Measurements from ENCODE around the gene SLC6A3. TPM values are rescaled to one million over a fixed set of nuclear protein-coding genes. Genes with fewer than 3 reads are reported as not detected.
"Not testable (repeated sequence)": the region's sequence is repeated elsewhere in the genome, so short reads cannot be mapped to it uniquely, and the experiment has no call there.

The SLC6A3 gene
- total RNA-seq, 1 donor from 2014 or later, result 0.16 TPM

DNA sequence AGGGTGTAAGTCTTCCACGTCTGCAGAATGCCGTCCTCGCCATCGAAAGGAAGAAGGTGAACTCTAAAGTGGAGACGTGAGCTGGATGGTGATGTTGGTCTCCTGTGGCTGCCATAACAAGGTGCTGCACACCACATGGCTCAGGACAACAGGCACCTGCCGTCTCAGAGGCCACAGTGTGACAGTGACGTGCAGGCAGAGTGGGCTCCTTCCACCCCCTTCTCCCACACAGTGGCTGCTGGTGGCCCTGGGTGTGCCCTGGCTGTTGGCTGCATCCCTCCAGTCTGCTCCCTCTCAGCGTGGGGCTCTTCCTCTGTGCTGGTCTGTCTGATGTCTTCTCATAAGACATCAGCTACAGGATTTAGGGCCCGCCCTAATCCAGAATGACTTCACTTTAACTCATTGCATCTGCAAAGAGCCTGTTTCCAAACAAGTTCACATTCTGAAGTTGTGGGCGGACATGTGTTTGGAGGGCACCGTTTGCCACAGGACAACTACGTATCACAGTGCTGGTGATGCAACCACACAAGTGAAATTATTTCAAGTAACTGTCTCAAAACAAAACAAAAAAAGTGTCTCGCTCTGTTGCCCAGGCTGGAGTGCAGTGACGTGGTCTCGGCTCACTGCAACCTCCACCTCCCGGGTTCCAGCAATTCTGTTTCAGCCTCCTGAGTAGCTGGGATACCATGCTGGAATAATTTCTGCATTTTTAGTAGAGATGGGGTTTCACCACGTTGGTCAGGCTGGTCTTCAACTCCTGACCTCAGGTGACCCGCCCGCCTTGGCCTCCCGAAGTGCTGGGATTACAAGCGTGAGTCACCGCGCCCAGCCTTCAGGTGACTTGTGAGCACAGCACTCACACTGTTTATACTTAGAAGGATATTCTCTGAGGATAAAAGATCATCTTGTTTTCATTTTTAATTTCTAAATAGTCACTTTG lies 69.1 kb downstream of the SLC6A3 start:
- DNase-seq (ENCODE audit: low read depth), result peak; percentile 4

DNA sequence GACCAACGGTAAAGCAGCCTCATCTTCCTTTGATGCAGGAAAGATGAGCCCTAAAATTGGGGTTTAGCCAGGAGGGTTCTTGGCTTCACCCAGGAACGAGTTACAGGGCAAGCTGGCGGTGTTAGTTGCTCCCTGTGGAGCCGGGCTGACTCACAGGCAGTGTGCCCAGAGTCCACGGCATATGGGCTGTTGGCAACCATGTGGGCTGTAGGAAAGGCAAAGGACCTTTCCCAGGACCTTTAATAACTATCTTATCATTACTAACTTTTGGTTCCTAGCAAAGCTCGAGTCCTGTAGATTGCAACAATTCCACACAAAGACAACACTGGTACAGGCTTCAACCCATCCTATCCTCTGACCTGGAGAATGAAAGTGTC lies 70.6 kb downstream of the SLC6A3 start:
- DNase-seq (ENCODE audit: low read depth), result peak; percentile 54

DNA sequence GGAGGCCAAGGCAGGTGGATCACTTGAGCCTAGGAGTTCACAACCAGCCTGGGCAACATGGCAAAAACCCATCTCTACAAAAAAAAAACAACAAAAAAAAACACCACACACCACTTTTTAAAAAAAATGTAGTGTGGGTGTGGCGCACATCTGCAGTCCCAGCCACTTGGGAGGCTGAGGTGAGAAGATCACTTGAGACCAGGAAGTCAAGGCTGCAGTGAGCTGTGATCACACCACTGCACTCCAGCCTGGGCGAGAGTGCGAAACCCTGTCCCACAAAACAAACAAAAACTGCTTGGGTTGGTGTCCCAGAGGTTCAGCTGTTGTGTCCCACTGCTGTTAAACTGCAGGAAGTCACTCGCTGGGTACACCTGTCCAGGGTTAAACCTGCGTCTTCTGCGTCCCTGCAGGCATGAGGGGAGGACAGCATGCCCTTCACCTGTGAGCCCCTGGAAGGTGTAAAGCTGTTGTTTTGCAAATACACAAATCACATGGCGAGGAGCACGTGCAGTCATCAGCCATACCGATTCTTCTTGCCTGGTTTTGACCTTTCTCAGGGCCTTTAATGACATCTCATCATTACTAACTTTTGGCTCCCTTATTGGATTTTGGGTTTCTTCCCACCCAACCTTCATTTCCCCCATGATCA lies 71.1 kb downstream of the SLC6A3 start:
- DNase-seq (ENCODE audit: low read depth), result no peak

DNA sequence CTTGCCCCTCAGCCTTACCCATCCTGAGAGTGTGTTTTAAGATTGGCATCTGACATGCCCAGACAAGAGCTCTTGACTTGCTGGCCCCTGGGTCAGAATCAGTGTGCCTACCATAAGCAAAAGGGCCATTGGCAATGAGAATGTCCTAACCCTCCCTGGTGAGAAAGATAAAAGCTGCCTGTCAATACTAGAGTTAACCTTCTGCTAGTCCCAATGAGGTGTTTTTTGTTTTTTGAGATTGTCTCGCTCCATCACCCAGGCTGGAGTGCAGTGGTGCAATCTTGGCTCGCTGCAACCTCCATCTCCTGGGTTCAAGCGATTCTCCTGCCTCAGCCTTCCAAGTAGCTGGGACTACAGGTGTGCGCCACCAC lies 73.3 kb downstream of the SLC6A3 start:
- DNase-seq (ENCODE audit: low read depth), result not testable (repeated sequence)

DNA sequence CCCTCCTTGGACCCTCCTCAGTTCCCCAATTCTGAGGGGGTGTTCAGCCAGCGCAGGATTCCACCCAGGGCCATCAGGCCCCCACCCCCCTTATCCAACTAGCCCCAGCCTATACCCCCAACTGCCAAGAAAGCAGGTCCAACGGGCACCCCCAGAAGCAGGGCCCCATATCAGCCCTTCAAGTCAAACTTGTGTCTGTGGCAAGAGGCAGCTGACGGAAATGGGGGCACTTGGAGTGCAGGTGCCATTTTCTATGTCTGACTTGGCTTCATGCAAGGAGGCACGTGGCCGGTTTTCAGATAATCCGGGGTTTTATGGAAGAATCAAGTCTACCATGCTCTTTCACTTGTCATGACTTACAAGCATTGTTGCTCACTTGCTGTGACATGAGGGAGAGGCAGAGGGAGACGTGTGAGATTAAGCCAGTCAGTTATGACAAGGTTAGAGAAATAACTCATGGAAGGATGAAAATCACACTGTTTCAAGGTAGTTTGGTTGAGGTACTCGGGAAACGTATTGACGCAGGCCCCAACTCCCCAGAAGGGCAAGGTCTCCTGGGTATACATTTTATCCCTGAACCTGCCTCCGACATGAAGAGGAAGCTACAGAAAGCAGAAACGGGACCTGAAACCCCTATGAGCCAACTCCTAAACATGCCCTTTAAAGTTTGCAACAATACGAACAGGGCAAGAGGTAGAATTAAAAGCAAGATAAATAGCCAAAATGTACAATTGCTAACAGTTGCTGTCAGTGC lies 73.8 kb downstream of the SLC6A3 start:
- DNase-seq (ENCODE audit: low read depth), result no peak

DNA sequence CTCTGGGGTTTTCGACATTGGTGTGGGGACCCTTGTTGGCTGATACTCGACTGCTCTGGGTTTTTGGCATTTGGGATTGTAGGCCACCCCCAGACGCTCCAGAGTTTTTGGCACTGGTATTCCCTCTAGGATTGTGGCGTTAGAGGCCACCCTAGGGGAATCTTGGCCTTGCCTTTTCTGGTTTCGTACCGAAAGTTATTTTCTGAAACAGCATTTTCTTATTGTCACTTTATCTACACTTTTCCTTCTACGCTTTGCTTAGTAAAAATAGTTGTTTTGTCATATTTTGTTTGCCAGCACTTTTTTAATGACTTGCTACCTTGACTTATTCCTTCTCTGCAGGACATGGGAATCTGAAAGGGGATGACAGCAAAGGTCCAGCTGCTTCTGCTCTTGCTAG lies 75.2 kb downstream of the SLC6A3 start:
- no peak for DNase-seq (ENCODE audit: low read depth)

DNA sequence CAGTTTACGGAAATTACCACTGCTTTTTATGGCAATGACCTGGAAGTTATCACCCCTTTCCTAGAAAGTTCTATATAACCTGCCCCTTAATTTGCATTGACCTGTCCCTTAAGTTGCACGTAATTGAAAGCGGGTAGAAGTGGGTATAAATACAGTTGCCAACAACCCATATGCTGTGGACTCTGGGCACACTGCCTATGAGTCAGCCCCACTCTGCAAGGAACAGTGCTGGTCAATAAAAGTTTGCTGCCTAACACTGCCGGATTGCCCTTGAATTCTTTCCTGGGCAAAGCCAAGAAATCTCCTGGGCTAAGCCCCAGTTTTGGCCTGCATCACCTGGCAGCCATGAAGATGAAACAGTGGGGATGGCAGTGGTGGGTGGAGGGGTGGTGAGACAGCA lies 76.5 kb downstream of the SLC6A3 start:
- DNase-seq (ENCODE audit: low read depth), result no peak

DNA sequence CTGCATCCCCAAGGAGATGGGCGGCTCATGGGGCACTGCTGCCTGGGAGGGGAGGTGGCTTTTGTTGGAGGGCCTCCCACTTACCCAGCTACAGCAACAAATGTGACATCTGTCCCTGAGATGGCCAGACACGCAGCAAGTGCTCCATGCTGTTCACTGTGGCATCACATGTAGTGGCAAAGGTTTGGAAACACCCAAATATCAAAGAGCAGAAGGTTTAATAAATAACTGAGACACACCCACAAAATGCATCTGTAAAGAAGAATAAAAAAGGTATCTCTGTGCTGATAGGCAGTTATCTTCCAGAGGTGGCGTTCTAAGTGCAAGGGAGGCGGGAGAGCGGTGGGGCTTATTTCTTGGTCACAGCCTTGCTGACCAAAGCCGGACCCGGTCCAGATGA lies 77.0 kb downstream of the SLC6A3 start:
- DNase-seq (ENCODE audit: low read depth), result no peak

DNA sequence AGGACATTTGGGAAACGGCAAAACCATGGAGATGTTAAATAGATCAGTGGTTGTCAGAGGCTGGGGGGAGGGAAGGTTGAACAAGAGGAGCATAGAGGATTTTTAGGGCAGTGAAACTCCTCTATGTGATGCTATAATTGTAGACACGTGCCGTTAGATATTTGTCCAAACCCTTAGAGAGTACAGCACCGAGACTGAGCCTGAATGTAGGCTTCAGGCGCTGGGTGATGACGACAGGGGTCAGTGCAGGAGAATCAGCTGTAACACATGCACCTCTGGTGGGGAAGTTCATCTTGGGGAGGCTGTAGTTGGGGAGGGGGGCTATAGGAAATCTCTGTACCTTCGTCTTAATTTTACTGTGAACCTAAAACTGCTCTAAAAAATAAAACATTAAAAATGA lies 78.1 kb downstream of the SLC6A3 start:
- no peak for DNase-seq (ENCODE audit: low read depth)

DNA sequence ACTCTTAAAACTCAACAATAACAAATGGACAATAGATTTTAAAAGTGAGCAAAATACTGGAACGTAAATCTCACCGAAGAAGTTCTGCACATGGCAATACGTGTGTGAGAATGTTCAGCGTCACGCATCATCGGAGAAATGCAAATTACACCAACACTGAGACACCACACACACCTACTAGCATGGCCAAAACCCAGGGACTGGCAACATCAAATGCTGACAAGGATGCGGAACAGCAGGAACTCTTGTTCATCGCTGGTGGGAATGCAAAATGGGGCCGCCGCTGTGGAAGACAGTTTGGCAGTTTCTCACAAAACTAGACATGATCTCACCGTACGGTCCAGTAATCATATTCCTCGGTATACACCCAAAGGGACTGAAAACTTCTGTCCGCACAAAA lies 78.7 kb downstream of the SLC6A3 start:
- DNase-seq (ENCODE audit: low read depth), result no peak

DNA sequence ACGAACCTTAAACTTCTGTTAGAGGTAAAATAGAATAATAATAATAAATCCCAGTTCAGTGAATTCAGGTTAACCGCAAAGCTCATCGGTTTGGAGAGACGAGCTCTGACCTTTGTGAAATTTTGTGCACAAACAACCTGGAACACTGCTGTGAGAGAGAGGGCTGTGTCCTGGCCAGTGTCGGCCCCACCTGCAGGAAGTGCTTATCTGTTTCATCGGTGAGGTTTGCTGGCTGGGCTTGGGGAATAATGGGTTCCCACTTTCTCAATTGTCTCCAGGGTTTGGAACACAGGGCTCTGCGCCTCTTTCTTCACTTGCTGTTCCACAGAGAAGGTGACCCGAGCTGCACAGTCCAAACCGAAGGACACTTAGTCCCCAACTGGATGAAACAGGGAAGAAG lies 81.0 kb downstream of the SLC6A3 start:
- DNase-seq (ENCODE audit: low read depth), result no peak

DNA sequence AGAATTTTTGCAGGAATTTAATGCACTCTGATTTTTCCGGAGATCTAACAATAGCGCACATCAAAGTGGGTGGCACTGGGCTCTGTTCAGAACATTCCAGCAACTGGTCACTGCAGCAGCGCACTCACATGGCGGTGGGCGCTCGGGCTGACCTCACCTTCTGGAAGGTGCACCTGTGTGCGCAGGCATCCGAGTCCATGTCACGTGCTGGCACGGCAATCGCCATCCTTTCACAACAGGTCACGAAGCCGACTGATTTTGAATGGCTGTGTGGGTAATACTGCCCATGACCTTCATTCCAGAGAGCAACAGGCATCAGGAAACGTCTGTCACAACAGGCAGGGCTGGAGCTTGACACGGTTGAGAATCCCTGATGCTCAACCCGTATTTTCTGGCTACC lies 81.7 kb downstream of the SLC6A3 start:
- no peak for DNase-seq (ENCODE audit: low read depth)

DNA sequence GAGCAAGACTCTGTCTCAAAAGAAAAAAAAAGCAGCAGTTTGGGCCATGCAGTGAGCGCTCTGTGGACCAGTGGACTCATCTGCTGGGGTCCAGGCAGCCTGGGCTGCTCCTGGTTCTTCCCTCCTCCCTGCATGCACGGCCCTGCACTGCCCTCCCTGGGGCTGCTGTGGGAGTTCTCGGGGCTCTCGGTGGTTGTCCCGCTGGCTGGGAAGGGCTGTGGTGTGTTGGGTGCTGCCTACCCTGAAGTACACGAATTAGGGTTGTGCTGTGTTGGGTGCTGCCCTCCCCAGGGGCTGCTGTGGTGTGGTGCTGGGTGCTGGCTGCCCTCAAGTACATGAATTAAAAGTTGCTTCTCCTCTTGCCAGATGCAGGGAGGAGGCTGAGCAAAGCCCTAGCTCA lies 82.1 kb downstream of the SLC6A3 start:
- DNase-seq (ENCODE audit: low read depth), result no peak

DNA sequence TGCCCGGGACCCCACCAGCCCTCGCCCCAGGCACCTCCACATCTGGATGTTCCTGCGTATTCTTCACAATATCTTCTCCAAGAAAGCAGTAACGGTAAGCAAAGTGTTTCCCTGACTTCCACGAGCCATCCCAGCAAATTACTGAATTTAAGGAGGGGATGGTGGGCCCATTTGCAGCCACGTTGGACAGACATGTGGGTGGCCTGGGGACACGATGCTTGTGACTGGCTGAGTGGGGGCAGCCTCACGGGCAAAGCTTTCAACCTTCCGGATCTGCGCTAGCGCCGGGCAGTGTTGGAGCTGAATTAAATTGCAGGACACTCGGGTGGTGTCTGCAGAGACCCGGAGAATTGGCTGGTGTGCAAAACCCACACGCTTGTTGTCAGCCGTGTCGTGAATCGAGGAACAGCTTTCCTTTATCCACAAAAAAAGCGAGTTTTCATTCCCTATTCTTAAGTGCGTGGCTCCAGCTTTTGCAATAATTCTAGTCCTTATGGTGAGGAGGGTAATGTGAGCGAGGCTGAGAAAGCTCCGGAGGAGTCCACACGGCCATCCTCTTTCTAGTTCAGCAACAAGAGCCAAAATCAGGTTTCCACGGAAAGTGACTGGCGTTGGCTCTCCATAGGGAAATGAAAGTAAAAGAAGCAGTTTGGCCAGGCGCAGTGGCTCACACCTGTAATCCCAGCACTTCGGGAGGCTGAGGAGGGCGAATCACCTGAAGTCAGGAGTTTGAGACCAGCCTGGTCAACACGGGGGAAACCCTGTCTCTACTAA lies 82.8 kb downstream of the SLC6A3 start:
- DNase-seq (ENCODE audit: low read depth), result no peak

DNA sequence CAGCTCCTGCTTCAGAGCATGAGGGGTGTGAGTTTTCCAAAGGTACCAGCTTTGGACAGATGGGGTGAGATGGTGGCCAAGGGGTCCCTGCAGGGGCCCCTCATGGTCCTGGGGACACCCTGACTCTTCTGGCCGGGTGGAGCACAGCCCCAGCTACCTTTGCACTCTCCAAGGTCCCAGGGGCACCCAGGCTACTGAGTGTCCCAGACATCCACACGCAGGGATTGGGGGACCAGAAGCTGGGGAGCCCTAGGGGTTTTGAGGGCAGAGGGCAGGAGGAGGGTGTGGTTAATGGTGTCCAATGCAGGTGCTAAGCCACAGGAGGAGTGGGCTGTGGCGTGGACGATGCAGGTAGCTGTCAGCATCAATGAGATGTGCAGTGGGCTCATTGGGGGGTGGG lies 84.4 kb downstream of the SLC6A3 start:
- DNase-seq (ENCODE audit: low read depth), result no peak

DNA sequence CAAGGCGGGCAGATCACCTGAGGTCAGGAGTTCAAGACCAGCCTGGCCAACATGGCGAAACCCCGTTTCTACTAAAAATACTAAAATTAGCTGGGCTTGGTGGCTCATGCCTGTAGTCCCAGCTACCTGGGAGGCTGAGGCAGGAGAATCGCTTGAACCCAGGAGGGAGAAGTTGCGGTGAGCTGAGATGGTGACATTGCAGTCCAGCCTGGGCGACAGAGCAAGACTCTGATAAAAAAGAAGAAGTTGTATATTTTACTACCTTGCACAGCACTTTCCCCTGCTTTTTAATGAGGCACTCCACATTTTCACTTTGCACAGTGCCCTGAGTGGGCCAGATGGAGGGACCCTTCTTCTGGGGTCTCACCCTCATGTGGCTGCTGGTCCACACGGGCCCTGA lies 84.9 kb downstream of the SLC6A3 start:
- not testable (repeated sequence) for DNase-seq (ENCODE audit: low read depth)

DNA sequence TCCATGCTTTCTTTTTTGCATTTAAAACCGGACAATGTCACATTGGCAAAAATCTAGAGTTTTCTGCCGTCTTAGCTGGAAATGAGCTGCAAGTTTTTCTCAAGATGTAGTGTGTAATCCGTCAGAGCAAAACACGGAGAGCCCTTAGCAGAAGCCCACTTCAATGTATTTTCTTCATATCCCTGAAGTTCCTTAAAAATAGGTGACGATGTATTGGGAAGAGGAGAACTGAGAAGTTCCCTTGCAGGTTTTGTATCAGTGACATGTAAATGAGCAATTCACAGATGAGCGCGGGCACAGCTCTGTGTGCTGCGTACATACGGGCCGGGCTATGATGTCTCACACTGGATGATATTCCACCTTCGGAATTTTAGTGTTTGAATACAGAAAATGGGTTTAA lies 85.5 kb downstream of the SLC6A3 start:
- no peak for DNase-seq (ENCODE audit: low read depth)

DNA sequence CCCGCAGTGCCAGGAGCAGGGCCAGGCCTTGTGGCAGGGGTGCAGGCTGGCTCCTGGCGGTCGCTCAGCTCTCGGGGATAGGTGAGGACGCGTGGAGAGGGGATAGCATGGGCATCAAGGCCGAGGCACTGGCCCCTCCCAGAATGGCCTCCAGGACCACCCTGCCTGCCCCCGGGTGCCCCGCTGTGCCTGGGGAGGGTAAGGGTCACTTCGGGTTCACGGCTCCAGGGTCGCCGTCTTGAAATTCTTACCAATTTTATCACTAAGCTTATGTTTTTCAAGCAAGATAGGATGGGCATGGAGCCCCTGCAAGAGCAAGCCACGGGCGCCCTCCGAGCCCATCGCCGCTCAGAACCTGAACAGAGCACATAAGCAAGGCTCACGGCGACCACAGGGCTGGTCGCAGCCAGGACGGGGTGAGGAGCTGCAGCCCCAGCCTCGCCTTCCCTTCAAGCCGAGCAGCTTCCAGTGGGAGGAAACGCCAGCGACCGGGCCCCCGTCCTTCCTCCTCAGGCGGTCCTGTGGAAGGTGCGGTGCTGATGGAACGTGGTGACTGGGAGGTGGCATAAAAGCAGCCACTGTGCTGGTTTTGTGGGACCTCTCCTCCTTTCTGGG lies 86.1 kb downstream of the SLC6A3 start:
- no peak for DNase-seq (ENCODE audit: low read depth)

DNA sequence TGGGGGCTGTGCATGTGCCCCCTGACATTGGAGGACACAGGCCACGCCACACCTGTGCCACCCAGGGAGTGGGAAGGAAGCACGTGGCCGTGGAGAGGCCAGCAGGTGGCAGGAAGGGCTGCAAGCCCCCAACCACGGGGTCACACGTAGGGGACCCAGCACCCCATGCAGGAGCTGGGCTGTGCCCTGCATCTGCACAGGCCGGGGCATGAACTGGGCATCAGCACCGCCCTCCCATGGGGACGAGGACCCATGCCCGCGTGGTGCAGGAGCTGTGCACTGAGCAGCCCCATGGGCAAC lies 86.6 kb downstream of the SLC6A3 start:
- DNase-seq (ENCODE audit: low read depth), result no peak

DNA sequence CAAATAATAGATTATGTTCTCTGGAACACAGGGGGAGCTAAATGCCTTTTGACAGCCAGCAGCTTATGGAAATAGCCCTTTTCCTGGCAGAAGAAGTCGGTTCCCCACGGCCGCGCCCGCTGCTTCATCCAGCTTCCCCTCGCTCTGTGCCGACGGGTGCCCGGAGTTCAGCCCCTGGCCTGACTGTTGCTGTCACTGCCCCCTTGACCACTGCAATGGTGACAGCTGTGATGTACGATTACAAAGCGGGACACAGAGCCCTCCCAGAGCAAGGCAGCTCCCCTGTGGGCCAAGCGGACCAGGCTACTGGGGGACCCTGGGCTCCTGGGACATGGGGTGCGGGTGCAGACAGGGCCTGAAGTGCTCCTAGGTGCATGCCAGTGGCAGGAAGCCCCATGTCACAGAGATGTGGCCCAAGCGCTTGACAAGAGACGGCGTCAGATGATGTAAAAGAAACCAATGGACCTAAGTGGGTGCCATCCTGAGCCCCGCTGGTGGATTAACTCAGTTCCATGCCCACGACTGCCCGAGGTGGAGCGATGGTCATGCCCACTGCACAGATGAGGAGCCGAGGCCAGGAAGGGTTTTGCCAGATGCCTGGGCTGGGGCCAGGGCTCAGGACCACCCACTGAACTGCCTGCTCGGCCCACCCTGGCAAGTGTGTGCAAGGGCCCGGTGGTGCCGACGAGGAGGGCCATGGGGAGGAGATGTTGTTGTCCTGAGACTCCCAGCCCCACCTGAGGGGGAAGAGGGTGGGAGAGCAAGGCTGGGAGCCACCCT lies 87.1 kb downstream of the SLC6A3 start:
- no peak for DNase-seq (ENCODE audit: low read depth)
